GM12874 (cell line): ENCODE measurements around the gene NCAPG.

Experiments
- CTCF ChIP-seq: IDR thresholded peaks from 2 replicates; pipeline ENCODE4 v1.5.1; 2011; ENCODE audit warnings: low read depth, mild to moderate bottlenecking, control low read depth, low read length, moderate library complexity; ENCODE audit not compliant: insufficient read depth

Gene NCAPG

GRCh38 chr4:17781300-17782287, 29.2 kb upstream of the NCAPG start, which contains the start of gene FAM184B:
FAM184B (minus strand) TSS chr4:17781621; CDS start chr4:17781299, 322 bp downstream.
- no peak for TF ChIP-seq CTCF

GRCh38 chr4:17785858-17786257, 24.9 kb upstream of the NCAPG start:
- no peak for TF ChIP-seq CTCF

GRCh38 chr4:17786567-17786966, 24.2 kb upstream of the NCAPG start:
- TF ChIP-seq CTCF = no peak

- TF ChIP-seq CTCF = no peak
Observed at GRCh38 chr4:17787315-17787714, 23.5 kb upstream of the NCAPG start.

GRCh38 chr4:17788956-17789355, 21.8 kb upstream of the NCAPG start:
- no peak for TF ChIP-seq CTCF

- no peak for TF ChIP-seq CTCF
Observed at GRCh38 chr4:17794730-17795129, 16.0 kb upstream of the NCAPG start.

GRCh38 chr4:17797808-17798207, 13.0 kb upstream of the NCAPG start:
- no peak for TF ChIP-seq CTCF
